PC-3 (cell line): ENCODE data around the gene CORIN. TPM values are rescaled to one million over a fixed set of nuclear protein-coding genes. Genes with fewer than 3 reads are reported as not detected.

ENCODE experiments used
- ATAC-seq: fragments of 200-7000 bp; cut with Tn5 transposase; 2 replicates; pipeline ENCODE4 v1.9.1; 2020; ENCODE audit warnings: mild to moderate bottlenecking, moderate library complexity
- BruUV-seq: library from RNA; stranded (reverse); fragments of 400-500 nt; replicated peaks from 2 replicates; lab custom pipeline; 2021; lab: Mats Ljungman, UMichigan
- CTCF ChIA-PET: fragments of 300-600 bp; sonication (Branson Sonifier 250); formaldehyde crosslinking; loops from one replicate; lab custom pipeline; 2022; ENCODE audit warnings: antibody characterized with exemption; lab: Charles Lee
- POLR2A ChIA-PET: fragments of 300-600 bp; sonication (Branson Sonifier 250); formaldehyde crosslinking; loops from one replicate; lab custom pipeline; 2022; ENCODE audit warnings: antibody characterized with exemption; ENCODE audit not compliant: unreplicated experiment; lab: Charles Lee
- DNase-seq: peaks from one replicate; pipeline ENCODE4 v3.0.0-alpha.2; 2015
- H2AFZ ChIP-seq: fragments of 300-600 bp; sonication (generic); 2 replicates; pipeline ENCODE4 v1.6.0; 2016; ENCODE audit warnings: antibody characterized with exemption, low read length
- H3F3A ChIP-seq: fragments of 300-600 bp; sonication (generic); one replicate; pipeline ENCODE4 v1.6.0; 2017; ENCODE audit warnings: antibody characterized with exemption, low read length, control low read depth, mild to moderate bottlenecking; ENCODE audit not compliant: unreplicated experiment
- H3K27ac ChIP-seq: fragments of 300-600 bp; sonication (generic); 2 replicates; pipeline ENCODE4 v1.5.1; 2016; ENCODE audit warnings: mild to moderate bottlenecking, low read length
- H3K27me3 ChIP-seq: fragments of 300-600 bp; sonication (generic); 2 replicates; pipeline ENCODE4 v1.6.1; 2016; ENCODE audit warnings: low read length, mixed read lengths
- H3K36me3 ChIP-seq: fragments of 300-600 bp; sonication (generic); 2 replicates; pipeline ENCODE4 v1.6.1; 2016; ENCODE audit warnings: low read depth, mixed run types, low read length, mixed read lengths
- H3K4me1 ChIP-seq: fragments of 300-600 bp; sonication (generic); 2 replicates; pipeline ENCODE4 v1.5.1; 2016; ENCODE audit warnings: low read length; ENCODE audit not compliant: insufficient read depth
- H3K4me2 ChIP-seq: fragments of 300-600 bp; sonication (generic); 2 replicates; pipeline ENCODE4 v1.6.0; 2016; ENCODE audit warnings: low read length
- H3K4me3 ChIP-seq: fragments of 300-600 bp; sonication (generic); 2 replicates; pipeline ENCODE4 v1.5.1; 2016; ENCODE audit warnings: mild to moderate bottlenecking, low read length, mixed read lengths
- H3K79me2 ChIP-seq: fragments of 300-600 bp; sonication (generic); 2 replicates; pipeline ENCODE4 v1.6.1; 2017; ENCODE audit warnings: low read length, mixed read lengths
- H3K9ac ChIP-seq: fragments of 300-600 bp; sonication (generic); 2 replicates; pipeline ENCODE4 v1.6.0; 2016; ENCODE audit warnings: mild to moderate bottlenecking, low read length
- H3K9me2 ChIP-seq: fragments of 300-600 bp; sonication (generic); replicated peaks from 2 replicates; pipeline ENCODE4 v1.6.1; 2016; ENCODE audit warnings: mixed run types, low read length, mixed read lengths
- H3K9me3 ChIP-seq: fragments of 300-600 bp; sonication (generic); 2 replicates; pipeline ENCODE4 v1.6.1; 2016; ENCODE audit warnings: low read length, mixed read lengths
- H4K20me1 ChIP-seq: fragments of 300-600 bp; sonication (generic); 2 replicates; pipeline ENCODE4 v1.6.1; 2016; ENCODE audit warnings: low read length, mixed read lengths
- CTCF ChIP-seq: fragments of 300-600 bp; sonication (generic); conservative IDR thresholded peaks from 2 replicates; pipeline ENCODE4 v1.5.1; 2017; ENCODE audit warnings: antibody characterized with exemption, low read depth, mild to moderate bottlenecking, low read length
- EZH2 ChIP-seq: fragments of 300-600 bp; sonication (generic); IDR thresholded peaks from one replicate; pipeline ENCODE4 v1.6.1; 2017; ENCODE audit warnings: antibody characterized with exemption, mild to moderate bottlenecking, low read length; ENCODE audit not compliant: unreplicated experiment
- EZH2phosphoT487 ChIP-seq: fragments of 300-600 bp; sonication (generic); IDR thresholded peaks from 2 replicates; pipeline ENCODE4 v1.6.1; 2018; ENCODE audit warnings: mild to moderate bottlenecking, antibody characterized with exemption, low read length, borderline replicate concordance
- intact Hi-C: fragments of 100-400 bp; cut with micrococcal nuclease; formaldehyde crosslinking; loops from 2 replicates; pipeline ENCODE4 v1.9.0; 2023
- total RNA-seq: library from RNA; depleted of rRNA; stranded (reverse); fragments of >200 nt; gene quantifications from 2 replicates; pipeline ENCODE4 v1.2.3, GENCODE V29; 2014

CORIN gene
- total RNA-seq, 1 experiment from 2014 or later: not detected

- Histone ChIP-seq H3K9me3 (no peaks in the 10 kb centered on the region), H3K4me3 (no peak overlapping the region), H3K27me3 (0 out of 2 replicates have a peak, but pooled peaks cover 3% of the 10 kb centered on the region), H3K9me2 (no peaks in the 10 kb centered on the region), H3K27ac (no peak overlapping the region), H3K9ac (no peak overlapping the region), H3K4me2 (no peak overlapping the region), H3K4me1 (no peaks in the 10 kb centered on the region), H2AFZ (no peak overlapping the region), H3K79me2 (no peaks in the 10 kb centered on the region), H4K20me1 (no peaks in the 10 kb centered on the region), H3K36me3 (no peaks in the 10 kb centered on the region), H3F3A (no peaks in the 10 kb centered on the region)
- BruUV-seq: no TSS peak
- ChIA-PET POLR2A (no interaction called here), CTCF (no interaction called here)
- no peak for DNase-seq
- ATAC-seq: no peak
- intact Hi-C loops: no loop called here
- TF ChIP-seq EZH2 (no peak), EZH2phosphoT487 (no peak), CTCF (no peak)
Measured at GRCh38 chr4:47664051-47664826, 173.6 kb downstream of the CORIN start.

- peak; percentile 20 for DNase-seq
- TF ChIP-seq EZH2phosphoT487 (no peak), EZH2 (no peak), CTCF (peak; percentile 53)
- BruUV-seq: no TSS peak
Measured at GRCh38 chr4:47662975-47663374, 174.9 kb downstream of the CORIN start.

GRCh38 chr4:47661741-47662140, 176.1 kb downstream of the CORIN start:
- no peak for DNase-seq
- Histone ChIP-seq H3K9ac (no peak overlapping the region), H3K9me2 (no peaks in the 10 kb centered on the region), H3K27me3 (0 out of 2 replicates have a peak, but pooled peaks cover 3% of the 10 kb centered on the region), H3K4me1 (no peaks in the 10 kb centered on the region), H4K20me1 (no peaks in the 10 kb centered on the region), H3K4me3 (no peak overlapping the region), H2AFZ (no peak overlapping the region), H3K79me2 (no peaks in the 10 kb centered on the region), H3F3A (no peaks in the 10 kb centered on the region), H3K4me2 (no peak overlapping the region), H3K36me3 (no peaks in the 10 kb centered on the region), H3K9me3 (no peaks in the 10 kb centered on the region), H3K27ac (no peak overlapping the region)
- intact Hi-C loops: no loop called here
- no peak for ATAC-seq
- CTCF ChIA-PET: no interaction called here
- BruUV-seq: no TSS peak
- no peak for TF ChIP-seq CTCF
- TF ChIP-seq EZH2: no peak
- TF ChIP-seq EZH2phosphoT487: no peak
- POLR2A ChIA-PET: no interaction called here

More at GRCh38 chr4:47662975-47663374, 174.9 kb downstream of the CORIN start:
- intact Hi-C loops: no loop called here
- no peak for ATAC-seq
- no peaks in the 10 kb centered on the region for H3K36me3 ChIP-seq
- POLR2A ChIA-PET: no interaction called here
- H3F3A ChIP-seq: no peaks in the 10 kb centered on the region
- no peaks in the 10 kb centered on the region for H3K9me2 ChIP-seq
- no peak overlapping the region for H3K27ac ChIP-seq
- no peak overlapping the region for H3K9ac ChIP-seq
- no peak overlapping the region for H3K4me2 ChIP-seq
- no peaks in the 10 kb centered on the region for H4K20me1 ChIP-seq
- H3K4me3 ChIP-seq: no peak overlapping the region
- H3K4me1 ChIP-seq: no peaks in the 10 kb centered on the region
- H2AFZ ChIP-seq: no peak overlapping the region
- CTCF ChIA-PET: no interaction called here
- H3K9me3 ChIP-seq: no peaks in the 10 kb centered on the region
- H3K79me2 ChIP-seq: no peaks in the 10 kb centered on the region
- 0 out of 2 replicates have a peak, but pooled peaks cover 3% of the 10 kb centered on the region for H3K27me3 ChIP-seq
